CD4-positive, alpha-beta memory T cell (primary cell): ENCODE measurements around the gene POLR2M. TPM values are rescaled to one million over a fixed set of nuclear protein-coding genes. Genes with fewer than 3 reads are reported as not detected.
A peak's percentile ranks its signal among the peaks of the same experiment; 100 is the strongest.

Experiments used
- CTCF ChIA-PET: fragments of 350-600 bp; sonication (Branson Sonifier 250); formaldehyde crosslinking; loops from one replicate; lab custom pipeline; 2021; ENCODE audit warnings: inconsistent platforms; ENCODE audit not compliant: partially characterized antibody; lab: Charles Lee
- POLR2A ChIA-PET: fragments of 350-600 bp; sonication (Branson Sonifier 250); formaldehyde crosslinking; loops from one replicate; lab custom pipeline; 2021; ENCODE audit not compliant: partially characterized antibody; lab: Charles Lee
- DNase-seq, 5 donors: peaks; one replicate each; pipeline versions ENCODE4 v3.0.0 to v3.0.0-alpha.2; 2020 to 2022; ENCODE audit warnings: mixed read lengths in 1 of 5
- H3K27ac ChIP-seq: one replicate; pipeline ENCODE4 v1.7.0; 2013; ENCODE audit warnings: low read depth, low read length
- H3K27me3 ChIP-seq: 2 replicates; pipeline ENCODE4 v1.7.0; 2013; ENCODE audit warnings: mild to moderate bottlenecking, low read length, moderate library complexity; ENCODE audit not compliant: insufficient read depth
- H3K36me3 ChIP-seq: 2 replicates; pipeline ENCODE4 v1.7.0; 2013; ENCODE audit warnings: mild to moderate bottlenecking, low read length, moderate library complexity; ENCODE audit not compliant: insufficient read depth
- H3K4me1 ChIP-seq: 2 replicates; pipeline ENCODE4 v1.7.0; 2013; ENCODE audit warnings: mild to moderate bottlenecking, low read length, moderate library complexity; ENCODE audit not compliant: insufficient read depth
- H3K4me3 ChIP-seq, 2 donors: one replicate each; pipeline ENCODE4 v1.7.0; 2013; ENCODE audit warnings: low read length in 2 of 2, mild to moderate bottlenecking in 1 of 2
- H3K9me3 ChIP-seq, 2 donors: one replicate each; pipeline ENCODE4 v1.7.0; 2013; ENCODE audit warnings: low read length in 2 of 2, control low read depth in 1 of 2; ENCODE audit not compliant: control insufficient read depth in 1 of 2
- H3K27ac Mint-ChIP-seq, 7 donors: one replicate each; pipeline ENCODE4 v1.8.0; 2020 to 2021; ENCODE audit warnings: mixed read lengths in 7 of 7, mild to moderate bottlenecking in 6 of 7, inconsistent platforms in 3 of 7, moderate library complexity in 3 of 7
- H3K27me3 Mint-ChIP-seq, 2 donors: one replicate each; pipeline ENCODE4 v1.8.0; 2020 to 2021; ENCODE audit warnings: mixed read lengths in 2 of 2
- H3K36me3 Mint-ChIP-seq, 2 donors: one replicate each; pipeline ENCODE4 v1.8.0; 2020 to 2021; ENCODE audit warnings: mixed read lengths in 2 of 2, inconsistent platforms in 1 of 2, mild to moderate bottlenecking in 1 of 2
- H3K4me1 Mint-ChIP-seq, 4 donors: one replicate each; pipeline ENCODE4 v1.8.0; 2020 to 2021; ENCODE audit warnings: mixed read lengths in 4 of 4, mild to moderate bottlenecking in 1 of 4
- H3K4me3 Mint-ChIP-seq, 8 donors: one replicate each; pipeline ENCODE4 v1.8.0; 2020 to 2021; ENCODE audit warnings: mixed read lengths in 8 of 8, mild to moderate bottlenecking in 7 of 8, moderate library complexity in 6 of 8, inconsistent platforms in 3 of 8
- H3K9me3 Mint-ChIP-seq, 8 donors: one replicate each; pipeline ENCODE4 v1.8.0; 2020 to 2021; ENCODE audit warnings: mixed read lengths in 8 of 8, mild to moderate bottlenecking in 5 of 8, inconsistent platforms in 3 of 8, moderate library complexity in 1 of 8
- intact Hi-C: fragments of 100-400 bp; cut with micrococcal nuclease; formaldehyde crosslinking; loops from one replicate; pipeline ENCODE4 v1.15.1; 2023
- polyA plus RNA-seq, 2 donors: library from polyadenylated mRNA; unstranded; fragments of 300-500 nt; fragmentation: Illumina TruSeq; gene quantifications; one replicate each; pipeline ENCODE4 v1.2.3, GENCODE V29; 2021
- total RNA-seq, 2 experiments: library from RNA; stranded (reverse); gene quantifications; one replicate each; pipeline ENCODE4 v1.2.3, GENCODE V29; 2021

The POLR2M gene
- total and polyA plus RNA-seq, 4 experiments from 2014 or later, result 49.8 to 97.3 (median 78.0) TPM

DNA sequence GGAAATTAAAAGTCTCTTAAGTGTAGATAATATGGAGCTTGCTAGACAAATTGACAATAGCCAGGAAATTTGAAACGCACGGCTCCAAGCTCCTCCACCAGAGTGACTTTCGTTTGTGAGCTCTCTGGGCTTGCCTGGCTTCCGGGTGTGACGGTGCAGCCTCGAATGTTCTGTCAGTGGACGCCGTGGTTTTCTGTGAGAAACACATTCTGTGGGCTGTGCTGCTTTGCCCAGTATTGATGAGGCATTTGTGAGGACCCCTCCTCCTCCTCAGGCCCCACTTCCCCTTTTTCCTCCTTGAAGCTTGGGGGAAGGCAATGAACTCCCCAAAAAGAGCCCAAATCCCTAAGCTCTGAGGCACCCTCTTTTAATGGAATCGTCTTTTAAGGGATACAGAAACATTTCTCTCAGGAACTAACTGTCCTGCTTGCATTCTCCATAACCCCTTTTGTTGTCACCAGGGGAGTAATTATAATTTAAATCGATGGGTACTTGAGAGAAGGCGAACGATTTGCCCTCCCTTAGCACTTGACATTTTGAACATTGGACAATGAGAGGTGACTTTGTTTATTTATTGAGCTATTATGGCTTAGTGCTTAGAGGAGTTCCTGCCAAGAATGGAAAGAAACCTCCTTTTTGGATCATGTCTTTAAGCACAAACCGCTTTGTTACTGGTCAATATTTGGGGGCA, 40.8 kb downstream of the POLR2M start:
- H3K27ac ChIP-seq, result no peak overlapping the region
- no peak overlapping the region for H3K4me3 ChIP-seq
- H3K9me3 ChIP-seq, result no peaks in the 10 kb centered on the region
- intact Hi-C loops, result no loop called here
- peaks cover 0 to 5% (median 0%) of the 10 kb centered on the region in 8 donors for H3K9me3 Mint-ChIP-seq
- peak in 2 of 5 donors; percentile 6 to 15 for DNase-seq
- H3K36me3 ChIP-seq, result no peaks in the 10 kb centered on the region
- POLR2A ChIA-PET, result interaction anchor here (1.3 kb wide), 1 partner anchor 41 kb away, joined by 5 read pairs; the partner anchor contains the start of gene POLR2M
- CTCF ChIA-PET, result interaction anchor here (1.1 to 6.0 kb wide), 2 partner anchors 14 to 113 kb away, joined by 3 to 50 read pairs; no protein-coding TSS in a partner anchor
- H3K4me1 Mint-ChIP-seq, result no peaks in the 10 kb centered on the region
- H3K27ac Mint-ChIP-seq, result peak overlapping the region in 1 of 7 donors; percentile 22
- no peaks in the 10 kb centered on the region for H3K36me3 Mint-ChIP-seq
- no peaks in the 10 kb centered on the region for H3K4me1 ChIP-seq
- peak overlapping the region in 5 of 8 donors; percentile 32 to 60 (median 46) for H3K4me3 Mint-ChIP-seq
- no peaks in the 10 kb centered on the region for H3K27me3 Mint-ChIP-seq
- H3K27me3 ChIP-seq, result no peaks in the 10 kb centered on the region

- no peaks in the 10 kb centered on the region for H3K27me3 ChIP-seq
- H3K36me3 ChIP-seq, result no peaks in the 10 kb centered on the region
- Mint-ChIP-seq H3K4me1 (no peaks in the 10 kb centered on the region), H3K4me3 (no peak overlapping the region), H3K27ac (no peak overlapping the region), H3K27me3 (no peaks in the 10 kb centered on the region), H3K9me3 (no peaks in the 10 kb centered on the region), H3K36me3 (no peaks in the 10 kb centered on the region)
- H3K4me1 ChIP-seq, result no peaks in the 10 kb centered on the region
- intact Hi-C loops, result loop anchor here (5.0 kb wide), 1 partner anchor 111 kb away; no protein-coding TSS in a partner anchor
- DNase-seq, result no peak
- ChIA-PET POLR2A (no interaction called here), CTCF (interaction anchor here (0.8 to 6.0 kb wide), 3 partner anchors 17 to 110 kb away, joined by 3 to 50 read pairs (median 29); no protein-coding TSS in a partner anchor)
- no peaks in the 10 kb centered on the region for H3K9me3 ChIP-seq
- no peak overlapping the region for H3K27ac ChIP-seq
- no peak overlapping the region for H3K4me3 ChIP-seq
Observed at GRCh38 chr15:57751177-57751800, 44.8 kb downstream of the POLR2M start.

DNA sequence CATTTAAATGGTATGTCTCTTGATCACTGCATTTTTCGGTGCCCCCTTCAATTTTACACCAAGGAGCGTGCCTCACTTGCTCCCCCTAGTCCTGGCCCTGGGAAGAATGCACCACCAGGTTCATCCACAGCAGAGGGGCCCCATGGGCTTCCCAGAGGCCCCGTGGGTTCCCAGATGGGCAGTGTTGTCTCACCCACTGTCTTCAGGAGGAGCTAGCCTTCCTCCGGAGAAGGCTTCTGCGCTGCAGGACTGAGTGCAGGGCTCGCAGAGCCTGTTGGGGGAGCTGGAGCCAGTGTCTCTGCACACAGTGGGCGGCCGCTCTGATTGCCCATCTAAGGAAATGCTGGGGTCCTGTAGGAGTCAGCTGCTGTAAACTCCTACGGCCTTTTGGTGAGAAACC, 45.9 kb downstream of the POLR2M start:
- CTCF ChIA-PET, result interaction anchor here (3.7 kb wide), 1 partner anchor 109 kb away, joined by 29 read pairs; no protein-coding TSS in a partner anchor
- Histone ChIP-seq H3K36me3 (no peaks in the 10 kb centered on the region), H3K4me1 (no peaks in the 10 kb centered on the region), H3K27ac (no peak overlapping the region), H3K9me3 (no peaks in the 10 kb centered on the region), H3K27me3 (no peaks in the 10 kb centered on the region), H3K4me3 (no peak overlapping the region)
- Mint-ChIP-seq H3K27me3 (no peaks in the 10 kb centered on the region), H3K27ac (no peak overlapping the region), H3K4me1 (no peaks in the 10 kb centered on the region), H3K36me3 (peaks cover 0 to 4% of the 10 kb centered on the region in 2 donors), H3K4me3 (no peak overlapping the region), H3K9me3 (no peaks in the 10 kb centered on the region)
- no peak for DNase-seq
- intact Hi-C loops, result loop anchor here (5.0 kb wide), 1 partner anchor 110 kb away; no protein-coding TSS in a partner anchor
- POLR2A ChIA-PET, result no interaction called here

DNA sequence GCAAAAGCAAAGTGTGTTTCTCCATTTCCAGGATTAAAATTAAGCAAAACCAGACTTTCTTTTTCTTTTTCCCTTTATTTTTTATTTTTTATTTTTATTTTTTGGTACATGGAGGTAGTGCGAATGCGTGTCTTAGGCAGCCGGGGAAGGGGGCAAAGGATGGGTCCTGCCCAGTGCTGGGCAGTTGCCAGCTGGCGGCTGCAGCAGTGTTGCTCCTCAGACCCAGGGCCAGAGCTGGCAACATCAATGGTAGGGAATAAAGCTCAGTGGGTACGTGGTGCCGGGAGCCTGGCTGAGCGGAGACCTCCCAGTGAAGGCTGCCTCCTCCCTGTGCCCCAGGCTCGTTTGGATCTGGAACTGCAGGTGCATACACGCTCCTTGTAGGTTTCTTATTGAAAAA, 46.3 kb downstream of the POLR2M start:
- no peaks in the 10 kb centered on the region for H3K9me3 Mint-ChIP-seq
- intact Hi-C loops, result loop anchor here (5.0 kb wide), 1 partner anchor 109 kb away; no protein-coding TSS in a partner anchor
- peaks cover 0 to 4% of the 10 kb centered on the region in 2 donors for H3K36me3 Mint-ChIP-seq

GRCh38 chr15:57756466-57756865, 50.0 kb downstream of the POLR2M start:
- intact Hi-C loops, result no loop called here
- H3K4me1 ChIP-seq, result no peaks in the 10 kb centered on the region
- no peaks in the 10 kb centered on the region for H3K36me3 ChIP-seq
- no peaks in the 10 kb centered on the region for H3K9me3 ChIP-seq
- CTCF ChIA-PET, result no interaction called here
- no peak overlapping the region for H3K4me3 ChIP-seq
- POLR2A ChIA-PET, result no interaction called here
- H3K9me3 Mint-ChIP-seq, result no peaks in the 10 kb centered on the region
- no peaks in the 10 kb centered on the region for H3K4me1 Mint-ChIP-seq
- DNase-seq, result no peak
- no peaks in the 10 kb centered on the region for H3K27me3 Mint-ChIP-seq
- peaks cover 0 to 4% of the 10 kb centered on the region in 2 donors for H3K36me3 Mint-ChIP-seq
- H3K27ac Mint-ChIP-seq, result no peak overlapping the region
- no peaks in the 10 kb centered on the region for H3K27me3 ChIP-seq
- H3K4me3 Mint-ChIP-seq, result no peak overlapping the region
- H3K27ac ChIP-seq, result no peak overlapping the region

More for the DNA sequence above, 46.3 kb downstream of the POLR2M start:
- Mint-ChIP-seq H3K27ac (no peak overlapping the region), H3K4me1 (no peaks in the 10 kb centered on the region), H3K27me3 (no peaks in the 10 kb centered on the region), H3K4me3 (no peak overlapping the region)
- no peak overlapping the region for H3K4me3 ChIP-seq
- H3K27me3 ChIP-seq, result no peaks in the 10 kb centered on the region
- H3K4me1 ChIP-seq, result no peaks in the 10 kb centered on the region
- H3K36me3 ChIP-seq, result no peaks in the 10 kb centered on the region
- no peak for DNase-seq
- POLR2A ChIA-PET, result no interaction called here
- H3K9me3 ChIP-seq, result no peaks in the 10 kb centered on the region
- no peak overlapping the region for H3K27ac ChIP-seq
- CTCF ChIA-PET, result interaction anchor here (3.7 kb wide), 1 partner anchor 108 kb away, joined by 29 read pairs; no protein-coding TSS in a partner anchor

GRCh38 chr15:57758560-57758959, 52.0 kb downstream of the POLR2M start:
- Mint-ChIP-seq H3K9me3 (no peaks in the 10 kb centered on the region), H3K36me3 (peaks cover 0 to 12% of the 10 kb centered on the region in 2 donors), H3K4me3 (no peak overlapping the region), H3K27me3 (no peaks in the 10 kb centered on the region), H3K27ac (no peak overlapping the region), H3K4me1 (no peaks in the 10 kb centered on the region)
- H3K9me3 ChIP-seq, result no peaks in the 10 kb centered on the region
- DNase-seq, result no peak
- no peak overlapping the region for H3K4me3 ChIP-seq
- no peak overlapping the region for H3K27ac ChIP-seq
- intact Hi-C loops, result no loop called here
- H3K4me1 ChIP-seq, result no peaks in the 10 kb centered on the region
- no peaks in the 10 kb centered on the region for H3K36me3 ChIP-seq
- ChIA-PET CTCF (interaction anchor here (1.4 to 1.6 kb wide), 2 partner anchors 9 to 102 kb away, joined by 3 to 4 read pairs; no protein-coding TSS in a partner anchor), POLR2A (no interaction called here)
- H3K27me3 ChIP-seq, result no peaks in the 10 kb centered on the region

DNA sequence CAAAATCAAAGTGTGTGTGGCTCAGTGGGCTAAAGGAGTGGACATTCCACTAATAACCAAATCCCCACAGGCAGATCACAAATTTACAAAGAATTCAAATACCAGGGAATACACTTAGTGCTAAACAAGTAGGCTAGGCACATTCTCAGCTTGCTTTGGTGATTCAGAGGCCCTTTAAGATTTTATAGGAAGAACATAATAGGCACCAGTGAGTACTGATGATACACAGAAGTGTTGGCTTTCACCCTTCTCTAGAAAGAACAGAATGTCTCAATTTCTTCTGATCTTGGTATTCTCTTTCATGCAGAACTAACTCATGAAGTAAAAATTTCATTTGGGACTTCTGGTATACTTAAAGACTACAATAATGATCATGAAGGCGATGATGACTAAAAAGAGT, 55.0 kb downstream of the POLR2M start:
- Mint-ChIP-seq H3K4me1 (no peaks in the 10 kb centered on the region), H3K27ac (no peak overlapping the region), H3K4me3 (no peak overlapping the region), H3K9me3 (no peaks in the 10 kb centered on the region), H3K36me3 (peaks cover 0 to 12% of the 10 kb centered on the region in 2 donors), H3K27me3 (no peaks in the 10 kb centered on the region)
- intact Hi-C loops, result no loop called here
- ChIA-PET CTCF (interaction anchor here (1.2 kb wide), 1 partner anchor 9 kb away, joined by 3 read pairs; no protein-coding TSS in a partner anchor), POLR2A (no interaction called here)
- Histone ChIP-seq H3K4me3 (no peak overlapping the region), H3K36me3 (no peaks in the 10 kb centered on the region), H3K27me3 (no peaks in the 10 kb centered on the region), H3K4me1 (no peaks in the 10 kb centered on the region), H3K9me3 (no peaks in the 10 kb centered on the region), H3K27ac (no peak overlapping the region)
- no peak for DNase-seq
